Hematopoietic multipotent progenitor cell treated with erythropoietin and hydrocortisone succinate and interleukin-3 and kit ligand, for 8 days (in vitro differentiated cells): Measurements from ENCODE around the gene HNRNPDL.
"Not testable (repeated sequence)": the region's sequence is repeated elsewhere in the genome, so short reads cannot be mapped to it uniquely, and the experiment has no call there.

ENCODE experiments used
- DNase-seq: peaks from one replicate; pipeline ENCODE4 v3.0.0-alpha.2; 2015

Gene HNRNPDL

GRCh38 chr4:82431831-82432230 is 1.6 kb upstream of the HNRNPDL start:
- DNase-seq: no peak

- DNase-seq: no peak
Measured at GRCh38 chr4:82430964-82431745, 893 bp upstream of the HNRNPDL start.

- no peak for DNase-seq
Measured at GRCh38 chr4:82429728-82430192, 502 bp downstream of the HNRNPDL start.

GRCh38 chr4:82428969-82429727 is 1.1 kb downstream of the HNRNPDL start:
- DNase-seq: peak; percentile 92

GRCh38 chr4:82428526-82428968 is 1.7 kb downstream of the HNRNPDL start:
- DNase-seq: no peak

GRCh38 chr4:82425478-82425877 is 4.8 kb downstream of the HNRNPDL start:
- DNase-seq: no peak

GRCh38 chr4:82423245-82424054 is 6.8 kb downstream of the HNRNPDL start:
- DNase-seq: no peak

- DNase-seq: no peak
Measured at GRCh38 chr4:82422616-82423015, 7.6 kb downstream of the HNRNPDL start.

- DNase-seq: no peak
Measured at GRCh38 chr4:82421796-82422560, 8.3 kb downstream of the HNRNPDL start.

- no peak for DNase-seq
Measured at GRCh38 chr4:82419451-82419850, 10.8 kb downstream of the HNRNPDL start.

GRCh38 chr4:82415922-82416365 is 14.3 kb downstream of the HNRNPDL start:
- no peak for DNase-seq

GRCh38 chr4:82415061-82415460 is 15.2 kb downstream of the HNRNPDL start:
- DNase-seq: not testable (repeated sequence)

GRCh38 chr4:82403725-82404124 is 26.5 kb downstream of the HNRNPDL start:
- DNase-seq: no peak

- DNase-seq: no peak
Measured at GRCh38 chr4:82402196-82402775, 28.0 kb downstream of the HNRNPDL start.

- no peak for DNase-seq
Measured at GRCh38 chr4:82401600-82401999, 28.7 kb downstream of the HNRNPDL start.

GRCh38 chr4:82398263-82398662 is 32.0 kb downstream of the HNRNPDL start:
- DNase-seq: no peak

- peak; percentile 35 for DNase-seq
Measured at GRCh38 chr4:82397527-82397926, 32.7 kb downstream of the HNRNPDL start.

GRCh38 chr4:82394896-82395295 is 35.4 kb downstream of the HNRNPDL start:
- no peak for DNase-seq

GRCh38 chr4:82390061-82390460 is 40.2 kb downstream of the HNRNPDL start:
- DNase-seq: not testable (repeated sequence)

GRCh38 chr4:82388405-82388804 is 41.9 kb downstream of the HNRNPDL start:
- no peak for DNase-seq

- not testable (repeated sequence) for DNase-seq
Measured at GRCh38 chr4:82386312-82386711, 44.0 kb downstream of the HNRNPDL start.

GRCh38 chr4:82382751-82383150 is 47.5 kb downstream of the HNRNPDL start:
- no peak for DNase-seq
